GF-D8 (cell line): ENCODE measurements around the gene DBNDD1.

ENCODE experiments used
- DNase-seq: peaks from one replicate; lab custom pipeline; 2025; lab: John Stamatoyannopoulos, UW

Gene DBNDD1

GRCh38 chr16:89961920-89962319 lies 57.3 kb downstream of the DBNDD1 start:
- DNase-seq = no peak

DNA sequence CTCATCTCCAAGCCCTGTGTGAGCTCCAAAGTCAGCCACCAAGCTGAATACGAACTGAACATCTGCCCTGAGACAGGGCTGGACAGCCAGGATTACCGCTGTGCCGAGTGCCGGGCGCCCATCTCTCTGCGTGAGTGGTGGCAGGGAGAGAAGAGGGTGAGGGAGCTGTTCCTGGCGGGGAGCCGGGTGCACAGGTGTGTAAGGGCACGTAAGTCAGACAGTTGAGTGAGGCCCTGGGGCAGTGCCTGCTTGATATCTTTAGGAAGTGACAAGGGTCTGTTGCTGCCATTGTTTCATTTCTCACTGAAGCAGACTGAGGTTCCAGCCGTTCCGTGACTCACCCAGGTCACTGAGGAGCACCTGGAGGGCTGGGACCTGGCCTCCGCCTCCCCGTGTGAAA lies 58.3 kb downstream of the DBNDD1 start:
- DNase-seq = no peak

GRCh38 chr16:89958596-89958995 lies 60.7 kb downstream of the DBNDD1 start:
- DNase-seq = no peak

- DNase-seq = no peak
Measured at GRCh38 chr16:89958068-89958467, 61.2 kb downstream of the DBNDD1 start.

DNA sequence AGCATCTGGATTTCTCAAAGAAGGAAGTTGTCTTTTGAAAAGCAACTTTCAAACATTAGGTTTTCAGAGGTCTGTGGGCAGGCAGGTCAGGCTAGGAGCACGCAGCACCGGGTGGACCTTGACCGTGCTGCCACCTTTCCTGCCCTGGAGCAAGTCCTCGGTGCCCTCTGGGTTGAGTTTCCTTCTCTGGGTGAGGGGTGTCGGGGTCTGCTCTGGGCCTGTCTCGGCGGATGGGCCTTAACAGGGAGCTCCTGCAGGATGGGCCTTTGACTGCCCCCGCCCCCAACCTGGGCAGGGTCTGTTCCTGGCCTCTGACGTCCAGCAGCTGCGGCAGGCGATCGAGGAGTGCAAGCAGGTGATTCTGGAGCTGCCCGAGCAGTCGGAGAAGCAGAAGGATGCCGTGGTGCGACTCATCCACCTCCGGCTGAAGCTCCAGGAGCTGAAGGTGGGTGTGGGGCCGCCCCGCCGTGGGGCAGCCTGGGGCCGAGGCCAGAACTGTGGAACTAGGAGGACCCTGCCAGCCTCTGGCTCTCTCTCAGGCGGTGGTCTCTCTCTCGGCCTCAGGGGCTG lies 62.0 kb downstream of the DBNDD1 start:
- no peak for DNase-seq

- DNase-seq = peak; percentile 87
Measured at GRCh38 chr16:89956505-89957215, 62.6 kb downstream of the DBNDD1 start.

- DNase-seq = no peak
Measured at GRCh38 chr16:89955001-89955685, 64.1 kb downstream of the DBNDD1 start.
